ENCODE results near the gene ATP5ME. TPM values are rescaled to one million over a fixed set of nuclear protein-coding genes. Genes with fewer than 3 reads are reported as not detected.

The ATP5ME gene
- total RNA-seq, 1 donor from 2014 or later, result 255 TPM

- Histone ChIP-seq H3K79me2 (ENCODE audit: insufficient read depth, low read length) (no peaks in the 10 kb centered on the region), H3K4me2 (ENCODE audit: low read length) (no peak overlapping the region), H3K27me3 (ENCODE audit: insufficient read depth, low read length) (no peaks in the 10 kb centered on the region), H3K4me1 (ENCODE audit: insufficient read depth, low read length) (no peaks in the 10 kb centered on the region), H3K4me3 (ENCODE audit: insufficient read depth, low read depth, low read length) (no peak overlapping the region), H3K9ac (ENCODE audit: low read length) (no peak overlapping the region), H4K20me1 (ENCODE audit: insufficient read depth, low read length) (no peaks in the 10 kb centered on the region), H2AFZ (ENCODE audit: low read depth, low read length) (no peak overlapping the region), H3K27ac (ENCODE audit: low read depth, low read length) (no peak overlapping the region), H3K9me3 (ENCODE audit: insufficient read depth, low read depth, low read length) (peaks cover 20% of the 10 kb centered on the region), H3K36me3 (ENCODE audit: insufficient read depth, low read length) (no peaks in the 10 kb centered on the region)
- H3K9me3 Mint-ChIP-seq (ENCODE audit: unreplicated experiment), result peaks cover 21% of the 10 kb centered on the region
- no peak overlapping the region for H3K27ac Mint-ChIP-seq (ENCODE audit: unreplicated experiment)
- DNase-seq (ENCODE audit: low read depth) (no peak), FAIRE-seq (no peak)
- H3K4me1 Mint-ChIP-seq (ENCODE audit: low read depth, unreplicated experiment), result no peaks in the 10 kb centered on the region
- H3K4me3 Mint-ChIP-seq (ENCODE audit: unreplicated experiment), result no peak overlapping the region
- TF ChIP-seq EZH2 (IDR thresholded peaks at IDR 0.05; ENCODE audit: insufficient read depth, low read length) (no peak), CTCF (IDR thresholded peaks at IDR 0.05; ENCODE audit: insufficient read depth, low read depth, low read length) (no peak)
- H3K36me3 Mint-ChIP-seq (ENCODE audit: low read depth, unreplicated experiment), result no peaks in the 10 kb centered on the region
- H3K27me3 Mint-ChIP-seq (ENCODE audit: low read depth, unreplicated experiment), result peaks cover 34% of the 10 kb centered on the region
Observed at GRCh38 chr4:632196-632790, 41.8 kb downstream of the ATP5ME start.

- Histone ChIP-seq H3K4me2 (ENCODE audit: low read length) (no peak overlapping the region), H3K9me3 (ENCODE audit: insufficient read depth, low read depth, low read length) (peaks cover 20% of the 10 kb centered on the region), H3K27me3 (ENCODE audit: insufficient read depth, low read length) (no peaks in the 10 kb centered on the region), H2AFZ (ENCODE audit: low read depth, low read length) (no peak overlapping the region), H3K4me3 (ENCODE audit: insufficient read depth, low read depth, low read length) (no peak overlapping the region), H3K79me2 (ENCODE audit: insufficient read depth, low read length) (no peaks in the 10 kb centered on the region), H3K9ac (ENCODE audit: low read length) (no peak overlapping the region), H3K27ac (ENCODE audit: low read depth, low read length) (no peak overlapping the region), H3K4me1 (ENCODE audit: insufficient read depth, low read length) (no peaks in the 10 kb centered on the region), H3K36me3 (ENCODE audit: insufficient read depth, low read length) (no peaks in the 10 kb centered on the region), H4K20me1 (ENCODE audit: insufficient read depth, low read length) (no peaks in the 10 kb centered on the region)
- Mint-ChIP-seq H3K27me3 (ENCODE audit: low read depth, unreplicated experiment) (peaks cover 27% of the 10 kb centered on the region), H3K36me3 (ENCODE audit: low read depth, unreplicated experiment) (no peaks in the 10 kb centered on the region), H3K27ac (ENCODE audit: unreplicated experiment) (no peak overlapping the region), H3K4me1 (ENCODE audit: low read depth, unreplicated experiment) (no peaks in the 10 kb centered on the region), H3K4me3 (ENCODE audit: unreplicated experiment) (no peak overlapping the region), H3K9me3 (ENCODE audit: unreplicated experiment) (peaks cover 21% of the 10 kb centered on the region)
- no peak for FAIRE-seq
- TF ChIP-seq CTCF (IDR thresholded peaks at IDR 0.05; ENCODE audit: insufficient read depth, low read depth, low read length) (no peak), EZH2 (IDR thresholded peaks at IDR 0.05; ENCODE audit: insufficient read depth, low read length) (no peak)
- no peak for DNase-seq (ENCODE audit: low read depth)
Observed at GRCh38 chr4:630656-631055, 43.4 kb downstream of the ATP5ME start.

DNA sequence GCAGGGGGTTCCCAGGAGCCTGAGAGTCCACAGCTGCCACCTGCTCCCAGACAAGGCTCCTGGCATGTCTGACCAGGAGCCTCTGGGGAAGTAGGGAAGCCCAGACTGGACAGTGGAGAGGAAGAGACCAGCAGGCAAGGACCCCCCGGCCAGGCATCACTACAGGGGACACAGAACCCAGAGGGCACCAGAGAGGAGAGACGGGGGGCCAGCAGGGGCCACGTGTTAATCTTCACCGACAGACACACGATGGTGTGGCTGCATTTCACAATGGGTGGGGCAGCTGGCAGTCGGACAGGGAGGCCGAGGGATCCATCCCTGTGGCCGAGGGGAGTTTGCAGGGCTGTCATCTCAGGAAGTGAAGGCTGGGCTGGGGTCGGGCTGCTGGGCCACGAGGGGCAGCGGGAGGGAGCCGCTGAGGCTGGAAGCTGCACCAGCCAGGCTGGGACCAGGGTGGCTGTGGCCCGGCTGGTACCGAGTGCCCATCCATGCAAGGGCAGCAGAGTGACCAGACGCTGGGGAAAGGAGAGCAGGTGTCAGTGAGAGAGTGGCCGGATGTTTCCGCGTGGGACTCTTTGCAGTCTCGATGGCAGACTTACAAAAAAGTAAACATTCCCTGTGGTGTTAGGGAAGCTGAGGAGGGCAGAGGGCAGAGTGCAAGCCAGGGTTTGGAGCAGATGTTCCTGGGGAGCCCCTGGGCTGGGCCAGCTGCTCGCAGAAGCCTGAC lies 44.0 kb downstream of the ATP5ME start:
- TF ChIP-seq CTCF (IDR thresholded peaks at IDR 0.05; ENCODE audit: insufficient read depth, low read depth, low read length) (no peak), EZH2 (IDR thresholded peaks at IDR 0.05; ENCODE audit: insufficient read depth, low read length) (no peak)
- H3K79me2 ChIP-seq (ENCODE audit: insufficient read depth, low read length), result no peaks in the 10 kb centered on the region
- H3K27ac ChIP-seq (ENCODE audit: low read depth, low read length), result no peak overlapping the region
- no peak overlapping the region for H3K4me3 Mint-ChIP-seq (ENCODE audit: unreplicated experiment)
- FAIRE-seq, result no peak
- peaks cover 21% of the 10 kb centered on the region for H3K9me3 Mint-ChIP-seq (ENCODE audit: unreplicated experiment)
- H3K9ac ChIP-seq (ENCODE audit: low read length), result no peak overlapping the region
- no peaks in the 10 kb centered on the region for H3K4me1 Mint-ChIP-seq (ENCODE audit: low read depth, unreplicated experiment)
- peaks cover 20% of the 10 kb centered on the region for H3K9me3 ChIP-seq (ENCODE audit: insufficient read depth, low read depth, low read length)
- no peaks in the 10 kb centered on the region for H3K36me3 Mint-ChIP-seq (ENCODE audit: low read depth, unreplicated experiment)
- H3K4me2 ChIP-seq (ENCODE audit: low read length), result no peak overlapping the region
- peaks cover 24% of the 10 kb centered on the region for H3K27me3 Mint-ChIP-seq (ENCODE audit: low read depth, unreplicated experiment)
- H3K27ac Mint-ChIP-seq (ENCODE audit: unreplicated experiment), result no peak overlapping the region
- no peaks in the 10 kb centered on the region for H3K4me1 ChIP-seq (ENCODE audit: insufficient read depth, low read length)
- H4K20me1 ChIP-seq (ENCODE audit: insufficient read depth, low read length), result no peaks in the 10 kb centered on the region
- H3K4me3 ChIP-seq (ENCODE audit: insufficient read depth, low read depth, low read length), result no peak overlapping the region
- DNase-seq (ENCODE audit: low read depth), result no peak
- H2AFZ ChIP-seq (ENCODE audit: low read depth, low read length), result no peak overlapping the region
- H3K36me3 ChIP-seq (ENCODE audit: insufficient read depth, low read length), result no peaks in the 10 kb centered on the region
- H3K27me3 ChIP-seq (ENCODE audit: insufficient read depth, low read length), result no peaks in the 10 kb centered on the region

Data from astrocyte (in vitro differentiated cells and primary cell).